ENCODE measurements around the gene VILL. TPM values are rescaled to one million over a fixed set of nuclear protein-coding genes. Genes with fewer than 3 reads are reported as not detected.

VILL gene
- total RNA-seq, 1 donor from 2014 or later, result 4.3 TPM

GRCh38 chr3:37999836-38000235 lies 9.2 kb downstream of the VILL start:
- DNase-seq (ENCODE audit: low spot score), result no peak

GRCh38 chr3:38000242-38000916 lies 9.8 kb downstream of the VILL start:
- DNase-seq (ENCODE audit: low spot score), result no peak

- DNase-seq (ENCODE audit: low spot score), result no peak
Measured at GRCh38 chr3:38000965-38001455, 10.4 kb downstream of the VILL start.

- DNase-seq (ENCODE audit: low spot score), result no peak
Measured at GRCh38 chr3:38001456-38002081, 11.0 kb downstream of the VILL start.

DNA sequence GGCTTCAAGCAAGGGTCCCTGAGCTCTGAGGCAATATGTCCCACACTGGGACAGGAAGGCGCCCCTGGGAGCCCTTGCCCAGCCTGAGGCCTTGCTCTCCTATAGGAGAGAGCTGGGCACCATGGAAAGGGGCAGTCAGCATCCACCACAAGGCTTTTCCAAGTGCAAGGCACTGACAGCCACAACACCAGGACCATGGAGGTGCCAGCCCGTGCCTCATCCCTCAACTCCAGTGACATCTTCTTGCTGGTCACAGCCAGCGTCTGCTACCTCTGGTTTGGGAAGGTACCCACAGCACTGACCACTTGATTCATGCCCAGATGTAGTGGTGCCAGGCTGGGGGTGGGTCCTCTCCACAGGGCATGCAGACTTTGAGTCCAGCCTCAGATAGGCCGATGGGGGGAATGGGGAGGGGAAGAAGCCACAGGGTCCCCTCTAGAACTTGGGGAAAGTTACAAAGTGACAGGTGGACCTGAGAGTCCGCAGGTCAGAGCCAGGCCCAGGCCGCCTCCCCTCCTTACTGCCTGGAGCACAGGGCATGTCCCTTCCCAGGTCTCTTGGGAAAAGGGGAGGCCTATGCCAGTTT lies 11.8 kb downstream of the VILL start:
- no peak for DNase-seq (ENCODE audit: low spot score)

DNA sequence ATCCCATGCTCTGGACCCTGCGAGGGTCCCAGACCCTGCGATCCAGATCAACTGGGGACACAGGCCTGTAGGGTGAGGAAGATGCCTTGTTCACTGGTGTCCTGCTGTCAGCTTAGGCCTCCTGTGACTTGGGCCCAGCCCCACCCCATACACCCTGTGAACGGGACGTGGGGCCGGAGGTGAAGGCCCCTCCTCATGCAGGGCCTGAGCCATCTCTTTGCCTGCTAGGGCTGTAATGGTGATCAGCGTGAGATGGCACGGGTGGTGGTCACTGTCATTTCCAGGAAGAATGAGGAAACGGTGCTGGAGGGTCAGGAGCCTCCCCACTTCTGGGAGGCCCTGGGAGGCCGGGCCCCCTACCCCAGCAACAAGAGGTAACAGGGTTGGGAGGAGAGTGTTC lies 12.4 kb downstream of the VILL start:
- DNase-seq (ENCODE audit: low spot score), result no peak

DNA sequence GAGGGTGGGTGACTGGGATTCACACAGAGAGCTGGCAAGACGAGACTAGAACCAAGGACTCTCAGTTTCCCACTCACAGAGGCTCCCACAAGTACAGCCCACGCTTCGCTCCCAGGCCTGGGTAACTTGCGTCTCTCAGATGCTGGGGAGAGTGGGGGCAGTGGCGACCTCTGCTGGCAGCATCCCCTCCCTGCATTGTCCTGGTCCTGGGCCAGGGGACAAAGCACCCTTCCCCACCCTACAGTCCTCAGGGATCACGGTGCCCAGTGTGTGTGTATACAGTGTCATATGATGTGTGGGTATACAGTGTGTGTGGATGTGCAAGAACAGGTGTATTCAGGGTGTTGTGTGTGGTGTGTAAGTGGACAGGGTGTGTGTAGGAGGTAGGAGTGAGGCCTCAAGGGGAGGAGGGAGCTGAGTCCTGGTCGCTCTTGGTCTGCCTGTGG lies 12.8 kb downstream of the VILL start:
- no peak for DNase-seq (ENCODE audit: low spot score)

DNA sequence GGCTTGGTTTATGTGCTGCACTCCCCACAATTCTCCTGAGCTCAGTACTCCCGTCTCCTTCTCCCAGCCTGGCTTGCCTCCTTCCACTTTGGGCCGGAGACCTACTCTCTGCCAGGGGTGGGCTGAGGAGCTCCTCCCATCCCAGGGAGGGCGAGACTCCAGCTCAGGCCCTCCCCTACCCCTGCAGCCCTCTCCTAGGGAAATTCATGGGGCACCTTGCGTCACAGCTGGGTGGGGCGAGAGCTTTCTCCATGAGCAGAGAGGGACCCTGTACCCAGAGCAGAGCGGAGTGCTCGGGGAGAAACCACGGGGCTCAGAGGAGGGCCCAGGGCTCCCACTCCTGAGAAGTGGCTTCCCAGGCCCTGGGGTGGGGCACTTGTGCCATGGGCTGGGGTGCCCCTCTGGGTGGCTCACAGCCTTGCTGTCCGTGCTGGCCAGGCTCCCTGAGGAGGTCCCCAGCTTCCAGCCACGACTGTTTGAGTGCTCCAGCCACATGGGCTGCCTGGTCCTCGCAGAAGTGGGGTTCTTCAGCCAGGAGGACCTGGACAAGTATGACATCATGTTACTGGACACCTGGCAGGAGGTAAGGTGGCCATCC lies 13.3 kb downstream of the VILL start:
- no peak for DNase-seq (ENCODE audit: low spot score)

GRCh38 chr3:38004415-38005075 lies 14.0 kb downstream of the VILL start:
- no peak for DNase-seq (ENCODE audit: low spot score)

DNA sequence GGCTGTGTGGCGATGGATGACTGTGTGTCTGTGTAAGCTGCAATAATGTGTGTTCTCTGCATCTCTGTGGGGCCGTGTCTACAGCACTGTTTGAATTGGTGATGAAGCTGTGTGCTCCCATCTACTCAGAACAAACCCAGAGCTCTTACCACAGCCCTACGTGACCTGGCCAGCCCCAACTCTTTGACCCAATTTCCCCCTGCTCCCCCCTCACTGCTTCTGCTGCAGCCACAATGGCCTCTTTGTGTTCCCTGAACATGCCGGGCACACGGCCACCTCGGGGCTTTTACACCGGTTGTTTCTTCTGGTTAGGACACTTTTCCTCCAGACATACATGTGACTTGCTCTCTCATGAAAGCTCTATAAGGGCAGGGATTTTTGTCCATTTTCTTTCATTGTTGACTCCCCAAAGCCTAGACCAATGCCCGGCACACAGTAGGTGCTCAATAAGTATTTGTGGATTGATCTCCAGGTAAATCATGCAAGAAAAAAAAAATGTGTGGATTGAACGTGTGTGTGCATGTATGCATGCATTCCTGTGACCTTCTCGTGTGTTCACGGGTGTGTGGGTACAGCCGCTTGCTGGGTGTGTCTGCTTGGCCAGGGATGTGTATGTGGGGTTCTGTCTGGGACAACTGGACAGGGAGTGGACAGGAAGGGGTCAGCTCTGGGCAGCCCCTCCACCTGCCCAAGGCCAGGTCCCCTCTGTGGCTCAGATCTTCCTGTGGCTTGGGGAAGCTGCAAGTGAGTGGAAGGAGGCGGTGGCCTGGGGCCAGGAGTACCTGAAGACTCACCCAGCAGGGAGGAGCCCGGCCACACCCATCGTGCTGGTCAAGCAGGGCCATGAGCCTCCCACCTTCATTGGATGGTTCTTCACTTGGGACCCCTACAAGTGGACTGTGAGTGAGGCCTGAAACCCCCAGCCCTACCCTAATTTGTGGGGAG lies 14.8 kb downstream of the VILL start:
- DNase-seq (ENCODE audit: low spot score), result no peak

DNA sequence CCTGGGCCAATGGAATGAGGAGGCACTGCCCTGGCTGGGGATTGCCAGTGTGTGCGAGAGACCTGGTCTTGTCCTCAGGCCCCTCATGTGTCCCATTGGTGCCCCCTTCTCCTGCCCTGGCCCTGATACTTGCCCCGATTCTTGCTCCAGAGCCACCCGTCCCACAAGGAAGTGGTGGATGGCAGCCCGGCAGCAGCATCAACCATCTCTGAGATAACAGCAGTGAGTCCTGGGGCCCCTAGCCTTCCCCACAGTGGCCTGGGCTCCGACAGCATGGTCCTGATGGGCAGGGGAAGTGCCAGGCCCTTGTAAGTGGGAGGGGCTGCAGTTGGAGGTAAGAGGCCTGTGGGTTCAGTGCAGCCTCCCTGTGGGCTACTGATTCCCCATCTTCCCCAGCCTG lies 15.4 kb downstream of the VILL start:
- DNase-seq (ENCODE audit: low spot score), result no peak

GRCh38 chr3:38006445-38006995 lies 15.9 kb downstream of the VILL start:
- no peak for DNase-seq (ENCODE audit: low spot score)

- DNase-seq (ENCODE audit: low spot score), result no peak
Measured at GRCh38 chr3:38007754-38008090, 17.1 kb downstream of the VILL start.

GRCh38 chr3:38008191-38008701 lies 17.7 kb downstream of the VILL start:
- DNase-seq (ENCODE audit: low spot score), result no peak

DNA sequence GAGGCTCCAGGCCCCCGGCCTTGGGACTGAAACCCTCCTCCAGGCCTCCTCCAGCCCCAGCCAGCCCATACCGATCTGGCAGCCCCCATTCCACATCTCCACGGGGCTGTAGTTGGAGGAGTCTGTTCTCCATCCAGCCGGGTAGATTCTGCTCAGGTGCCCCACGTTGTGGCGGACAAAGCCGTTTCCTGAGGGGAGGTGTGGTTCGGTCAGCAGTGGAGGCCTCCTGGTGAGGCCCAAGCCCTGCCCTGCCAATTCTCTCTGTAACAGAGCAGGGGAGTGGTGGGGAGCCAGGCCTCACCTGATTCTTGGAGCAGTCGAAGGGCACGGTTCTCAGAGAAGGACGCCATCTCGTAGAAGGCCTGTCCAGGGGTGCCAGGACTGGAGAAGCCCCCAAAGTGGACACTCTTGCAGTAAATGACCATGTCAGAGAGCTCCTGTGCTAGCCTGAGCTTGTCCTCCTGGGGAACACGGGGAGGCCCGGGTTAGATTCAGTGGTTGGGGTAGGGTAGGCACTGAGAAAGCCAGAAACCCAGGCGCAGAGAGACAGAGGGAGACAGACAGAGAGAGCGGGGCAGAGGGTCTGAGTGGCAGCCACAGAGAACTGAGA lies 18.5 kb downstream of the VILL start:
- no peak for DNase-seq (ENCODE audit: low spot score)

DNA sequence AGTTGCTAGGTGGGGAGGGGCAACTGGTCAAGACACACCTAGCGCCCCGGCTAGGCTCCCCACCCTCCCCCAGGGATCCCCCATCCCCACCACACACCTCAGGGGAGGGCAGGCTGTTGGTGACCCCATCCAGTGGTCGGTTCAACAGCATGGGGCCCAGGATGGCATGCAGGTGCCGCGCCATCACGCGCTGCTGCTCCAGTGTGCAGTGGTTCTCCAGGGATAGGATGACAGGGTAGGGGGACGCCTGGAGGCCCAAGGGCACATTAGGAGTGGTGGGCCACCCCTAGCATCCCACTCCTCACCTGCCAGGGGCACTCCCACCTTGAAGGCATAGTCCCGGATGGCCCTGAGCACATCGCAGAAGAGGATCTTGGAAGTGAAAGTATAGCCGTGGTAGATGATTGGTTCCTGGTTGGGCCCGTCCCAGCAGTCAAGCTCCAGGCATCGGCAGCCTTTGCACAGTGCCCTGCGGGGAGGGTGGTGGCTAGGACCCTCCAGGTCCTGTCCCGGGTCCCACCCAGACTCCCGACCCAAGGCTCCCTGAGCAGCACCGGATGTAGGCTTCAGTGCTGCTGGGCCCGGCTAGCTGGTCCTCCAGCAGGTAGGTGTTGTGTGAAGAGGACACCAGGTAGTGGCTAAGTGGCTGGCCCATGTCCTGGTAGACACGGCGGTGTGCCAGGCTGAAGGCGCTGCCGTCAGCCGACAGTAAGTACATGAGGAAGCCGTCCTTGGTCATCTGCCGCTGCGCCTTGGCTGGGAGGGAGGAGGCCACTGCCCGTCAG lies 19.4 kb downstream of the VILL start:
- no peak for DNase-seq (ENCODE audit: low spot score)

DNA sequence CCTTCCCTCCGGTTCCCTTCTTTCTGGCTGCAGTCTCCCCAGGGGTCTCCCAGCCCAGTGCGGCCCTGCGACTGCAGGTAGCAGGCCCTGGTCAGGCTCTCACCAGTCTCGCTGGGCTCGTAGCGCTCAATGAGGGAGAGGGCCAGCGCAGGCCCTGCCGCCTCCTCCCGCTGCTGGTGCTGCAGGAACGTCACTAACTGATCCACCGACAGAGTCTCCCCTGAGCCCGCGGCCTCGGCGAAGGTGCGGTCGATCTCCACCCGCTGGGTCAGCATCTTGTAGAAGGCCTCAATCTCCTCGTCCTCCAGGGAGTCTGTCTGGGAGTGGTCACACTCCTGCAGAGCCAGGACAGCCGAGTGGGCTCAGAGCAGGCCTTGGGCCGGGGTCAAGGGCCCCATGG lies 20.5 kb downstream of the VILL start:
- DNase-seq (ENCODE audit: low spot score), result no peak

- DNase-seq (ENCODE audit: low spot score), result no peak
Measured at GRCh38 chr3:38015485-38015884, 24.9 kb downstream of the VILL start.

GRCh38 chr3:38015984-38016383 lies 25.4 kb downstream of the VILL start:
- no peak for DNase-seq (ENCODE audit: low spot score)

All from mesenteric fat pad (tissue), 1 donor.